ENCODE results near the gene CDK2. TPM values are rescaled to one million over a fixed set of nuclear protein-coding genes. Genes with fewer than 3 reads are reported as not detected.

Gene CDK2
- total and polyA plus RNA-seq, 2 experiments from 2014 or later: 23.9 to 26.6 TPM

GRCh38 chr12:56007564-56008559, 41.2 kb downstream of the CDK2 start:
- Histone ChIP-seq H4K20me1 (ENCODE audit: insufficient read depth, poor library complexity, severe bottlenecking) (no peaks in the 10 kb centered on the region), H3K9me2 (replicated peaks; ENCODE audit: insufficient read depth) (no peaks in the 10 kb centered on the region), H2AFZ (peak overlapping the region; percentile 85), H3K4me3 (peak overlapping the region; percentile 63), H3K4me2 (peak overlapping the region; percentile 88), H3K79me2 (no peaks in the 10 kb centered on the region), H3K27me3 (no peaks in the 10 kb centered on the region), H3K36me3 (replicated peaks; ENCODE audit: insufficient read depth, low read depth) (no peaks in the 10 kb centered on the region), H3K4me1 (ENCODE audit: insufficient read depth) (peaks cover 22% of the 10 kb centered on the region), H3K9me3 (ENCODE audit: low read depth) (no peaks in the 10 kb centered on the region), H3K27ac (peak overlapping the region; percentile 97)
- no peak for TF ChIP-seq EZH2phosphoT487 (IDR thresholded peaks at IDR 0.05; ENCODE audit: low read depth, severe bottlenecking, unreplicated experiment)
- TF ChIP-seq EZH2 (IDR thresholded peaks at IDR 0.05; ENCODE audit: borderline replicate concordance): no peak
- TF ChIP-seq, protein P1, sequence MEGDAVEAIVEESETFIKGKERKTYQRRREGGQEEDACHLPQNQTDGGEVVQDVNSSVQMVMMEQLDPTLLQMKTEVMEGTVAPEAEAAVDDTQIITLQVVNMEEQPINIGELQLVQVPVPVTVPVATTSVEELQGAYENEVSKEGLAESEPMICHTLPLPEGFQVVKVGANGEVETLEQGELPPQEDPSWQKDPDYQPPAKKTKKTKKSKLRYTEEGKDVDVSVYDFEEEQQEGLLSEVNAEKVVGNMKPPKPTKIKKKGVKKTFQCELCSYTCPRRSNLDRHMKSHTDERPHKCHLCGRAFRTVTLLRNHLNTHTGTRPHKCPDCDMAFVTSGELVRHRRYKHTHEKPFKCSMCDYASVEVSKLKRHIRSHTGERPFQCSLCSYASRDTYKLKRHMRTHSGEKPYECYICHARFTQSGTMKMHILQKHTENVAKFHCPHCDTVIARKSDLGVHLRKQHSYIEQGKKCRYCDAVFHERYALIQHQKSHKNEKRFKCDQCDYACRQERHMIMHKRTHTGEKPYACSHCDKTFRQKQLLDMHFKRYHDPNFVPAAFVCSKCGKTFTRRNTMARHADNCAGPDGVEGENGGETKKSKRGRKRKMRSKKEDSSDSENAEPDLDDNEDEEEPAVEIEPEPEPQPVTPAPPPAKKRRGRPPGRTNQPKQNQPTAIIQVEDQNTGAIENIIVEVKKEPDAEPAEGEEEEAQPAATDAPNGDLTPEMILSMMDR (IDR thresholded peaks at IDR 0.05; ENCODE audit: poor library complexity): no peak
- WGBS (ENCODE audit: low lambda C conversion rate, missing lambda C conversion rate): 3% methylated on average over 16 of the region's 44 CpGs
- peak; percentile 87 for DNase-seq (ENCODE audit: low spot score)

DNA sequence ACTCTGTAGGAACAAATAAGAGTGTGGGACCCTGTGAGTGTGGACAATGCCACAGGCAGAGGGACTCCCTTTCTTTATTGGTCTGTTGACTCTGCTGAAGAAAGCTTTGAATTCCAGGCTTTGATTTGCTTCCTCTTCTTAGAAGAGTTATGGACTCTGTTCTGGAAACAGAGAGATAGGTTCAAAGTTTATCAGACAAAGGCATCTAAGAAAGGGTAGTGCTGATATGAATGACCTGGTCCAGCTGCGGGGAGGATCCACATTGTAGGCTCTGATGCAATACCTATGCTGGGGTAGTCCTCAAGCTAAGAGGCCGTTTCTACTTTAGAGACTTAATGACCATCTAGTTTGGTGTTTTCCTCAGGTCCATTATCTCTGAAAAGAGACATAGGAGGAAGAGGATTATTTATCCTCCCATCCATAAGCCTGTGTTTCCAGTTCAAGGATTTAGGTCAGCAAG, 43.5 kb downstream of the CDK2 start:
- Histone ChIP-seq H3K4me2 (peak overlapping the region; percentile 38), H3K36me3 (replicated peaks; ENCODE audit: insufficient read depth, low read depth) (no peaks in the 10 kb centered on the region), H3K27ac (peak overlapping the region; percentile 3), H3K79me2 (no peaks in the 10 kb centered on the region), H3K9me3 (ENCODE audit: low read depth) (no peaks in the 10 kb centered on the region), H3K9me2 (replicated peaks; ENCODE audit: insufficient read depth) (no peaks in the 10 kb centered on the region), H4K20me1 (ENCODE audit: insufficient read depth, poor library complexity, severe bottlenecking) (no peaks in the 10 kb centered on the region), H3K4me3 (no peak overlapping the region), H2AFZ (no peak overlapping the region), H3K4me1 (ENCODE audit: insufficient read depth) (peaks cover 39% of the 10 kb centered on the region), H3K27me3 (no peaks in the 10 kb centered on the region)
- TF ChIP-seq, protein P1 (IDR thresholded peaks at IDR 0.05; ENCODE audit: poor library complexity): no peak
- TF ChIP-seq EZH2 (IDR thresholded peaks at IDR 0.05; ENCODE audit: borderline replicate concordance): no peak
- no peak for TF ChIP-seq EZH2phosphoT487 (IDR thresholded peaks at IDR 0.05; ENCODE audit: low read depth, severe bottlenecking, unreplicated experiment)
- no peak for DNase-seq (ENCODE audit: low spot score)
- whole genome bisulfite sequencing (ENCODE audit: low lambda C conversion rate, missing lambda C conversion rate): 7% methylated on average over 2 of the region's 2 CpGs

- Histone ChIP-seq H4K20me1 (ENCODE audit: insufficient read depth, poor library complexity, severe bottlenecking) (no peaks in the 10 kb centered on the region), H3K4me1 (ENCODE audit: insufficient read depth) (peaks cover 39% of the 10 kb centered on the region), H3K9me3 (ENCODE audit: low read depth) (no peaks in the 10 kb centered on the region), H3K27ac (peak overlapping the region; percentile 3), H3K79me2 (no peaks in the 10 kb centered on the region), H2AFZ (no peak overlapping the region), H3K9me2 (replicated peaks; ENCODE audit: insufficient read depth) (no peaks in the 10 kb centered on the region), H3K27me3 (no peaks in the 10 kb centered on the region), H3K36me3 (replicated peaks; ENCODE audit: insufficient read depth, low read depth) (no peaks in the 10 kb centered on the region), H3K4me2 (no peak overlapping the region), H3K4me3 (no peak overlapping the region)
- 74% methylated on average over 2 of the region's 2 CpGs for WGBS (ENCODE audit: low lambda C conversion rate, missing lambda C conversion rate)
- peak; percentile 33 for DNase-seq (ENCODE audit: low spot score)
- TF ChIP-seq EZH2phosphoT487 (IDR thresholded peaks at IDR 0.05; ENCODE audit: low read depth, severe bottlenecking, unreplicated experiment) (no peak), EZH2 (IDR thresholded peaks at IDR 0.05; ENCODE audit: borderline replicate concordance) (no peak)
- TF ChIP-seq, protein P1 (IDR thresholded peaks at IDR 0.05; ENCODE audit: poor library complexity): no peak
Measured at GRCh38 chr12:56011509-56012090, 45.0 kb downstream of the CDK2 start.
